GM12892 (cell line): ENCODE results near the gene CHIT1. TPM values are rescaled to one million over a fixed set of nuclear protein-coding genes. Genes with fewer than 3 reads are reported as not detected.

Source experiments
- DNase-seq: peaks from one replicate; pipeline ENCODE4 v3.0.0; 2011; ENCODE audit not compliant: insufficient read length
- FAIRE-seq: peaks from 2 replicates; lab custom pipeline; 2011; peaks lifted over from hg19 to GRCh38; lab: Jason Lieb, UNC
- POLR2A ChIP-seq: IDR thresholded peaks from 2 replicates; pipeline ENCODE4 v1.6.1; 2011; ENCODE audit warnings: low read depth, low read length, control low read depth
- POLR2AphosphoS5 ChIP-seq: IDR thresholded peaks from 2 replicates; pipeline ENCODE4 v1.6.1; 2011; ENCODE audit warnings: low read depth, low read length, control low read depth
- TAF1 ChIP-seq: IDR thresholded peaks from 2 replicates; pipeline ENCODE4 v1.6.1; 2011; ENCODE audit warnings: low read depth, mild to moderate bottlenecking, control low read depth, low read length, borderline replicate concordance
- polyA plus RNA-seq: library from polyadenylated mRNA; unstranded; fragments of >200 nt; gene quantifications from one replicate; pipeline ENCODE4 v1.2.1, GENCODE V29; 2012; ENCODE audit warnings: missing spikeins, inconsistent platforms; ENCODE audit not compliant: missing spikeins

Gene CHIT1
- 1.7 TPM for polyA plus RNA-seq

DNA sequence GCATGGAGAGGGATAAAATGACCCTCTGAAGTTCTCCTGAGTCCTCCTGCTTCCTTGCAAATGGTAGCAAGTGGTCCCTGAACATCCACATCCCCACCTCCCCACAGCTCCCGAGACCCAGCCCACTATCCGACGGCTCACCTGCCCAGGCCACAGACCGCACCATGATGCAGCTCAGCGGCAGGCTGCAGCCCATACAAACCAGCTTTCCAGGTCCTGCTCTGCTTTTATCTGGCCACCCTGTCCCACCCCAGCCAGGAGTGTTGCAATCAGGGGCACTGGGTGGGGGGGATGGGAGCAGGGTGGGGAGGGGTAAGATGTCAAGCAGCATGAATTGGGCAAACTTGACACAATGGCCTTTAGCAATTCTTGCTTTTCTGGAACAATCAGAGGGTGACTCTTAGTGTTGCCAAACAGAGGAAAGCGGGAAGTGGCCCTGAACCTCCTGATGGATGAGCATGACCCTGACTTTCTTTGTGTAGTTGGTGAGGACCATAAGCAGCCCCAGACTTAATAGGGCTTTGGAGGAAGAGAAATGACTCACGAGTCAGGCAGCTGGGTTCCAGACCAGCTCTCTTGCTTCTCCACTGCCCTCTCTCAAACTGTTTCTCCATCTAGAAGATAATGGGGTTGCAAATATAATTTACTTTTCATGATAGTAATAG, at the start of gene CHIT1:
Gene CHIT1, minus strand, starts transcription at position 203 of the 665 bp plus-strand sequence. Its CDS starts 37 bp downstream, at position 166.
- DNase-seq: no peak
- no peak for TF ChIP-seq POLR2A
- FAIRE-seq: no peak

DNA sequence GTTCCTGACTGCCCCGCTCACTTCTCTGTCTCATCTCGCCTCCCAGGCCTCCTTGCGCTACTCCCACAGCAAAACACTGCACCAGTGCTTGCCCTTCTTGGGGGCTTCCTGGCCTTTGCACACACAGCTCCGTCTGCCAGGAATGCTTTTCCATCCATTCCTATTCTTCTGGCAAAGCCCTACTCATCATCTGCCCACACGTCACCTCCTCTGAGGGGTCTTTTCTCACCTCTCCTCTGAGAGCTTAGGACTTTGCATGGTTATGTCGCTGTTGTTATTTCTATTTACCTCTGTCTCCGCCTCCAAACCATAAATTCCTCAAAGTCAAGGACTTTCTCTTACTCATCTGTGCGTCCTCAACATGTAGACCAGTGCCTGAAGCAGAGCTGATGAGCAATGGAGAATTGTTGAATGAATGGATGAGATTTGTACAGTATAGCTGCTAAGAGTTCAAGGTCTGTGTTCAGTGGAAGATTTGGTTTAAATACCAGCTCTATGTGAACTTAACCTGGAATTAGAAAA, 49.5 kb upstream of the CHIT1 start:
- TF ChIP-seq POLR2A (no peak), TAF1 (no peak), POLR2AphosphoS5 (no peak)
- no peak for FAIRE-seq
- DNase-seq: no peak

DNA sequence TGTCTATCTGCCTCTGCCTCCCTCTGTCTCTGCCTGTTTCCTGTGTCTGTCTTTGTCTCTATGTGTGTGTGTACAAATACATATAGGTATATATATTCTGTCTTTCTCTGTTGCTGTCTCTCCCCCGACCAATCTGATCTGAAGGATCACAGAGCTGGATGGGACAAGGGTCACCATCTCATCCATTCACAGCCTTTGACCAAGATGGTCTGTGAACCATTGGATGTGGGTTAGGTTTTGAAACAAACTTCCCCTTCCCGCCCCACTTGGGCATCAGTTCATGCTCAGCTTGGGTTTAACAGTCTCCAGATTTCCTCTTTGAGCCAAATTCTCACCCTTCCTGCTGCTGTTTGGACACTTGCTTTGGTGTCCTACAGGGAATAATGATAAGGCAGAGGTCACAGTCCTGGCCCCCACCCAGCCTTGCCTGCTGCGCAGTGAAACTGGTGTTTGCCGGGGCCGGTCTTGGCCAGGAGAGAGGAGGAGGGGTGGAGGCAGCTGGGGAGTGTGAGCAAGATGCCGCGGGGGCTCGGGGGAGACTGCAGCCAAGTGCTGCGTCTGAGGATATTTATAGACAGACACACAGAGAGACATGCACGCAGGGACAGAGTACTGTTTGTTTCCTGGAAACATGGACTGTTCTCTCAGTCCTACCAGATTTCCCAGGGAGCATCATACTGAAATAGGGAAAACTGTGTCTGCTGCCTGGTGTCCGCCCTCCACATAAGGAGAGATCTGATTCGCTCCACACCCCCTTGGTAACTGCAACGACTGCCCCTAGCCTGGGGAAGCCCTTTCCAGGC, 48.8 kb upstream of the CHIT1 start:
- FAIRE-seq (no peak), DNase-seq (no peak)
- TF ChIP-seq POLR2AphosphoS5 (no peak), POLR2A (peak; percentile 30; the same call in 1 of the 2 replicates)

DNA sequence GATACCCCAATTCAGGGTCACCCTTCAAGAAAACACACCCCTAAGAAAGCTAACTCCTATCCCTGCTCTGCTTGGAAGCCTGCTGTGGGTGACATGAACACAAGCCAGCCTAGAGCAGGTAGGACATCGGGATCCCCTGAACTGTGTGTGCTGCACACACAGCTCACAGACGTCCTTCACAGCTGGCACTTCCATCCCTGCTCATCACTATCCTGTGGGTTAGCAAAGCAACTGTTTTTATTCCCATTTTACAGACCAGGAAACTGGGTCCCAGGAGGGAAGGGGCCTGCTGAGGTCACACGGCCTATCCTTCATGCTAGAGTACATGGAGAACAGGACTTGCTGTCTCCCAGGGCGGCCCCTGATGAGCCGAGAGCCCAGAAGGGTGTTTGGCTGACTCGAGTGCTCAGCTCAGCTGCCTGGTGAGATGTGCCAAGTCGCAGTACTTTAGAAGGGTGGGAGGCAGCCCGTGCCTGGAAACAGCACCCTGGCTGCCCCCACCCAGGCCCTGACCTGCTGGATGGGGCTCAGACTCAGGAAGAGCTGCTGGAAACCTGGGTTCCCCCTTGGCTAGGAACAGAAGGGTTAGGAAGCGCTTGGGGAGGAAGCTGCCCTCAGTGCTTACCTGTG, 47.6 kb upstream of the CHIT1 start:
- FAIRE-seq (no peak), DNase-seq (no peak)
- TF ChIP-seq TAF1: no peak
- TF ChIP-seq POLR2AphosphoS5: no peak
- TF ChIP-seq POLR2A: no peak

DNA sequence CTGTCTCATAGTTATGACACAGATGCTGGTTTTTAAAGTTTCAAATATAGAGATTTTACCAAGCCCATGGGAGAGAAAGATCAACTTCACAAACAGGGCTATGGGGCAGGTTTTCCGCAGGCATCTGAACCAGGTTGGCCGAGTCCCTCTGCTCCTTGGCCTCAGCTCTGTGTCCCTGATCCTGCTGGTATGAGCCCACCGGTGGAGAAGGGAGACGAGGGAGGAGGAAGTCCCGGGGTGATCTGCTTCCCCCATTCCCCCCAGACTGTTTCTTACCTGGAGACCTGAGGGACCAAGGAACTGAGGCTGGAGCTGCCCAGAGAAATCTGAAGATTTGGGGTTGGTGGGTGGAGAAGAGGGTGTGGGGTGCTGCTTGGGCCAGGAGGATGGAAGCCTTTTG, 46.9 kb upstream of the CHIT1 start:
- TF ChIP-seq POLR2AphosphoS5 (no peak), POLR2A (no peak), TAF1 (no peak)
- DNase-seq (no peak), FAIRE-seq (no peak)

DNA sequence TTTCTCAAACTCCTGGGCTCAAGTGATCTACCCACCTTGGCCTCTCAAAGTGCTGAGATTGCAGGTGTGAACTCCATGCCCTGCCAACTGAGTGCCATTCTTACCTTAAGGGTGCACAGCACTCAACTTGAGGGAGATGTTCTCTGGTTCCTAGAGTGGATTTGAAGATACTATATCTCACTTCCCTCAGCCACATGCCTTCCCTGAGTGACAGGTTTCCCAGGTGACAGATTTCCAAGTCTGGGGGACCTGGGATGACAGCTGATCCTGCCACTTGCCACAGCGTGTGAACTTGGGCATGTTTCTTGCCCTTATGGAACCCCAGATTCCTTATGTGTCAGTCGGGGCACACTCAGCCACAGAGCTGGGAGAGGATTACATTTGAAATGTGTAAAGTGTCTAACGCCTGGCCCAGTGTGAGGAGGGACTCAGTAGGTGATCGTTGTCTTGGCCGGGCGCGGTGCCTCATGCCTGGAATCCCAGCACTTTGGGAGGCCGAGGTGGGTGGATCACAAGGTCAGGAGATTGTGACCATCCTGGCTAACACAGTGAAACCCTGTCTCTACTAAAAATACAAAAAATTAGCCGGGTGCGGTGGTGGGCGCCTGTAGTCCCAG, 46.3 kb upstream of the CHIT1 start:
- FAIRE-seq: no peak
- TF ChIP-seq TAF1 (no peak), POLR2A (no peak), POLR2AphosphoS5 (no peak)
- DNase-seq: no peak

DNA sequence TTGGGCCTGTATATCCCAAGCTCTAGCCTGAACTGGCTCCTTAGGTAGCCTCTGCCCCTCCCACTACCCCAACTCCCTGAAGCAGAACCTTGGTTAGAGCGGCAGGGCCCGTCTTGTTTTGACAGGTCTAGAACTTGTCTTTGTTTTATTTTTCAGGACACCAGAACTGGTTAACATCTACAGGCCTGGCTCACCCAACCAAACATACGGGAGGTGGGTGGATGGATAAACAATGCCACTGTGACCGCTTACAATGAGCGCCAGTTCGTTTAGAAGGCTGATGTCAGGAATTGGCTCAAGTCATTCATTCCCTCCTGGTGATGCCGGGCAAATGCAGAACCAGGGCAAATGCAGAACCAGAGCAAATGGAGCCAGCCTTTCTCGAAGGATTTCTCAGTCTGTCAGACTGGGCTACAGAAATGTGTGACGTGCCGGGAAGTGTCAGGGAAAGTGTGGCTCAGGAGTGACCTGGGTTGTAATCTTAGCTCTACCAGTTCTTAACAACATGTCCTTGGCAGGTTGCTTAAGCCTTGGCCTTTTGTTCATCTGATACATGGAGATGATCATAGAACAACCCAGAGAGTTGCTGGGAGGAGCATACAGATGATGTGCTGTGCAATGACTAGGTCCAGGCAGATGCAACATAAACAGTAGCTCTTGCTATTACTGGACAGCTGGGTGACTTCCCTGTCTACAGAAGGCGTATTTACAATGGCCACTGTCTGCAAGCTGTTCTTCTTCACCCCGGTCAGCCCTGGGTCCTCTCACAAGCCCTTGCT, 45.3 kb upstream of the CHIT1 start:
- no peak for TF ChIP-seq TAF1
- TF ChIP-seq POLR2AphosphoS5: no peak
- no peak for TF ChIP-seq POLR2A
- DNase-seq (no peak), FAIRE-seq (no peak)

DNA sequence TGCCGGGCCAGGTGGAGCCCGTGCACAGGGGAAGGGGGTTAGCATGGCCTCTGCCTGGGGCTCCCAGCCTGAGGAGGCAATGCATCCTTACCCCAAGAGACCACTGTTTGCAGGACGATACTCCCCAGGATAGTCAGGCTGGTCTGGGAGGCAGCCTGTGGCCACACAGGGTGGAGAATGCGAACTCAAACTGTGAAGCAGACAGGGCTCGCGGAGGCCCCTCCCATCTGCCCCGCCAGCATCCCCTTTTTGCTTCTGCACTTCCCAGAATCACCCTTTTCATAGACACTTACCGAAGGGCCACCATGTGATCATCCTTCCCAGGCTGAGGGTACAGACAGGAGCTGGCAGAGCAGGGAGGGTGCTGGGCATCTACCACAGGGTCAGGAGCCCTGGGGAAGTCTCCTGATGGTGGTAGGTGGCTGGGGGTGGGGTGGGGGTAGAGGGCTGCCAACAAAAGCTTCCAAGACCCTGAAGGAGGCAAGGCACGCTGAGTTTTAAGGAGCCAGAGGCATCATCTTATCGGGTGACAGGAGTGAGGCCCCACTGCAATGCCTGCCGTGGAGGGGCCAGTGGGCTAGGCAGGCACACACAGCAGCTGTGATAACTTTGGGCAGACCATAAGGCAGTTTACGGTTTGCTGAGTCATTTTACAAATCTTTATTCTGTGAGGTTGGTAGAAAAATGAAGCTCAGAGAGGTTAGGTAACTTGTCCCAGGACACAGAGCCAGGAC, 44.6 kb upstream of the CHIT1 start:
- TF ChIP-seq TAF1 (no peak), POLR2A (peak; percentile 45; the same call in 1 of the 2 replicates), POLR2AphosphoS5 (no peak)
- DNase-seq (no peak), FAIRE-seq (peak; percentile 38)

DNA sequence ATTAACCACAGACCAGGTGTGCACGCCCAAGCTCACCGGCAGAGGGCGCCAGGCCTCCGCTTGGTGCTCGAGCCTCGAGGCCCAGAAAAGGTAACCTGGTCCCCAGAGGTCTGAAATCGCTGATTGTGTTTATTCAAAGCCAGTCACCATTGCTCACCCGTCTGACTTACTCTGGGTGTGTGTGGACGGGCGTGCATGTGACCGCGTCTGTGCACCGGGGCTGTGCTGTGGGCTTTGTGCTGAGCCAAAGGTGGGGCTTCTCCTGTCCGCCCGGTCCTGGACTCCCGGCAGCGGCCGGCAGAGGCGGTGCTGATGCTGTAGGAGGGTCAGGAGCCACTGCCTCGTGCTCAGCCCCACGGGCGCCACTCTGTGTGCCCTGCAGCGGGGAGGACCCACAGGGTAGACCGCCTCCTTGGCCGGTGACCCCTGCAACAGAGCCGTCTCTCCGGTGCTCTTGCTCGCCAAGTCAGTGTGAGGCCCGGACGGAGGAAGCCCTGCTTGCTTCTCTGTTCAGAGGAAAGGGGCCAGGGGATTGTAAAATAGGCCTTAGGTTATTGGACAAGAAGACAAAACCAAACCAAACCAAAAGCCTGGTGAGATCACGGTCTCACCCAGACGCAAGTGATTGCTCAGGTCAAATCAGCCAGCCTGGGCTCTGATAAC, 43.9 kb upstream of the CHIT1 start:
- TF ChIP-seq POLR2A (no peak; the same call in 1 of the 2 replicates), POLR2AphosphoS5 (no peak; the same call in 1 of the 2 replicates), TAF1 (no peak)
- DNase-seq: peak; percentile 54
- FAIRE-seq: peak; percentile 67

DNA sequence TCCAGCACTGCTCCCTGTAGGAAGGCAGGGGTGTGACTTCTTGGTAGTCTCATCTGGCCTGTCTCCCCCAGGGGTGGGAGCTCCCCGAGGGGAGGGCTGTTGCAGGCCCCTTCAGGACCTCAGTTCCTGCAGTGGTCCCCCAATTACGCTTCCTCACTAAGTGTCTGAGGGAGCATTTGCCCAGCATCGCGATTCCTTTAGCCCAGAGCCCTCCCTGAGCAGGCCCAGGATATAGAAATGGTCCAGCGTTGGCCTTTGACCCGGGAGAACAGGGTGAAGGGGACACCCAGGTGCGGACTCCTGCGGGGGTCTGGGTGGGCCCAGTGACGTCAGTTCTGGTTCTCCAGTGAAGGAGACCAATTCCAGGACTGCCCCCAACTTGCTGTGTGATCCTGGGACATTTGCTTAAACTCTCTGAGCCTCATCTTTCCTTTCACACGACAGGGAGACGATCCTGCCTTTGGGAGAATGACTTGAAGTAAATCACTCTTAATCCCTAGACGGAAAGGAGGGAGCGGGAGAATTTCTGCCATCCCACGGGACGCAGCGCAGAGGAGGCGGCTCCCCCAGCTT, 43.2 kb upstream of the CHIT1 start:
- DNase-seq: no peak
- TF ChIP-seq TAF1: no peak
- no peak for TF ChIP-seq POLR2AphosphoS5
- TF ChIP-seq POLR2A: 0 out of 2 replicates have a peak, but pooled peaks have one; percentile 12
- FAIRE-seq: no peak
